Measurements from ENCODE around the gene MT2A.

DNA sequence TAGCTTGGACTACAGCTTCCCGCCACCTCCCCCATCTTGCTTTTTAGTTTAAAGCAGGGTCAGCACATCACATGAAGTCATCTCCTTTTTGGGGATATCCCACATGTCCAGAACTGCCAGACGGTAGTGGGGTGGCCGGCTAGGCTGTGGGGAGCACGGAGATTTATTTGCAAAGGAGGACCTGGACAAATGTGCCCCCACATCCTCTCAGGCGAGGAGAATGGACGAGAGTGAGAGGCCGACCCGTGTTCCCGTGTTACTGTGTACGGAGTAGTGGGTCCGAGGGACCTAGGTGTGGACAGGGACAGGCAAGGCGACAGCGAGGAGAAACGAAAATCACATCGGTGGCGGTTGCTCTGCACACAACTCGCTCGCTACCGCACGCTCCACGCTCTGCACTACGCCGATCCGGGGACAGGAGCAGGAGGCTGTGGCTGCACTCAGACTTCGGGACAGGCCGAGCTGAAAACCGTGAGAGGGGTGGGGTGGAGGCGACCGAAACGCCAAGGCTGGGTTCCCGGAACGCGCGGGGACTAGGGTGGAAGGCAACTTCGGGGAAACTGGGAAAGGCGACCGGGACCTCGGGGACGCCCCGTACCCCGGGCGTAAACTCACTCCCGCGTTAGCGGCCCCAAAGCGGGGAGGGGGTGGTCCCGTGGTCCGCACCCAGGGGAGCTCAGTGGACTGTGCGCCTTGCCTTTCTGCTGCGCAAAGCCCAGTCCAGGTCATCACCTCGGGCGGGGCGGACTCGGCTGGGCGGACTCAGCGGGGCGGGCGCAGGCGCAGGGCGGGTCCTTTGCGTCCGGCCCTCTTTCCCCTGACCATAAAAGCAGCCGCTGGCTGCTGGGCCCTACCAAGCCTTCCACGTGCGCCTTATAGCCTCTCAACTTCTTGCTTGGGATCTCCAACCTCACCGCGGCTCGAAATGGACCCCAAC, 29.7 kb downstream of the MT2A start, which contains the start of gene MT1A:
- TF ChIP-seq CTCF (conservative IDR thresholded peaks at IDR 0.05; ENCODE audit: low read depth, low read length) = no peak
- TF ChIP-seq EZH2 (IDR thresholded peaks at IDR 0.05; ENCODE audit: low read length, unreplicated experiment) = no peak
- no peak for TF ChIP-seq EZH2phosphoT487 (IDR thresholded peaks at IDR 0.05; ENCODE audit: borderline replicate concordance, low read length)
